ENCODE results near the gene IL6R. TPM values are rescaled to one million over a fixed set of nuclear protein-coding genes. Genes with fewer than 3 reads are reported as not detected.

IL6R gene
- total and polyA plus RNA-seq, 2 of the 4 experiments (the other 2 are of a cell fraction), result 5.3 to 9.5 TPM

- peak overlapping the region; percentile 4; the same call in 1 of the 2 replicates for H3K4me2 ChIP-seq (ENCODE audit: low read depth, low read length)
- no peak overlapping the region for H2AK9ac ChIP-seq (replicated peaks; ENCODE audit: low read depth, low read length, poor library complexity)
- no peak overlapping the region for H3K4me3 ChIP-seq (ENCODE audit: insufficient read depth, low read depth, low read length)
- H3K18ac ChIP-seq (ENCODE audit: low read depth, low read length), result peak overlapping the region; percentile 30
- no peaks in the 10 kb centered on the region for H3K9me3 ChIP-seq (ENCODE audit: control insufficient read depth, insufficient read depth, low read length)
- H2BK120ac ChIP-seq (ENCODE audit: low read depth, low read length), result 0 out of 2 replicates have a peak overlapping the region, but pooled peaks have one; percentile 0
- ChIA-PET CTCF (no interaction called here), POLR2A (ENCODE audit: unreplicated experiment) (no interaction called here)
- in situ Hi-C loops (cut with MboI; ENCODE audit: low sequenced_read_pairs), result no loop called here
- H3K4me1 ChIP-seq (ENCODE audit: control insufficient read depth, insufficient read depth, low read length), result peaks cover 29% of the 10 kb centered on the region
- TF ChIP-seq RAD21 (IDR thresholded peaks at IDR 0.05; ENCODE audit: low read length) (peak; percentile 32), MAZ (IDR thresholded peaks at IDR 0.05; ENCODE audit: borderline replicate concordance, low read depth, low read length) (peak; percentile 54; the same call in 1 of the 2 replicates), FOS (IDR thresholded peaks at IDR 0.05; ENCODE audit: low read depth, low read length) (peak; percentile 94), BHLHE40 (IDR thresholded peaks at IDR 0.05; ENCODE audit: low read depth, low read length) (peak; percentile 92), RFX5 (IDR thresholded peaks at IDR 0.05; ENCODE audit: low read depth, low read length) (no peak), RCOR1 (IDR thresholded peaks at IDR 0.05; ENCODE audit: insufficient replicate concordance, low read length) (no peak)
- H2BK5ac ChIP-seq (ENCODE audit: low read depth, low read length, poor library complexity, severe bottlenecking), result peak overlapping the region; percentile 22
- no peak overlapping the region for H2AK5ac ChIP-seq (ENCODE audit: low read depth, low read length)
- peak overlapping the region; percentile 2; the same call in 1 of the 2 replicates for H2BK20ac ChIP-seq (ENCODE audit: low read depth, low read length)
- H4K8ac ChIP-seq (ENCODE audit: low read depth in 2 of 2, low read length in 2 of 2), result no peak overlapping the region
- H3K23ac ChIP-seq (ENCODE audit: low read depth, low read length), result no peak overlapping the region
- H3K36me3 ChIP-seq (ENCODE audit: control insufficient read depth, insufficient read depth, low read length), result peaks cover 27% of the 10 kb centered on the region
- peaks cover 13% of the 10 kb centered on the region for H3K9me1 ChIP-seq (ENCODE audit: insufficient read depth, low read length)
- peak overlapping the region; percentile 0; the same call in 1 of the 2 replicates for H3K4ac ChIP-seq (ENCODE audit: low read depth, low read length)
- dilution Hi-C loops (cut with HindIII; ENCODE audit: low sequenced_read_pairs, unreplicated experiment), result no loop called here
- DNase-seq, result peak; percentile 95
- no CpG with 5 or more reads among the region's 7 CpGs for WGBS, 2 experiments (ENCODE audit: extremely low coverage in 2 of 2, insufficient read length in 1 of 2)
- peak overlapping the region; percentile 8; the same call in 1 of the 2 replicates for H4K5ac ChIP-seq (ENCODE audit: low read depth, low read length)
- H3K27me3 ChIP-seq (ENCODE audit: control insufficient read depth, insufficient read depth, low read length), result peaks cover 8% of the 10 kb centered on the region
- BruUV-seq (replicated peaks), result no TSS peak
- no peak overlapping the region for H3K14ac ChIP-seq (replicated peaks; ENCODE audit: low read depth, low read length)
- peak overlapping the region; percentile 32; the same call in 1 of the 2 replicates for H4K91ac ChIP-seq (ENCODE audit: insufficient read depth, low read depth, low read length)
- peak; percentile 64 for ATAC-seq (ENCODE audit: low read depth)
- H2AFZ ChIP-seq (replicated peaks; ENCODE audit: low read length, poor library complexity), result peak overlapping the region; percentile 14
- no peak overlapping the region for H2BK15ac ChIP-seq (ENCODE audit: low read depth, low read length)
- no peak overlapping the region for H3K56ac ChIP-seq (ENCODE audit: extremely low read depth, insufficient read depth, low read length)
- H3K79me1 ChIP-seq (ENCODE audit: low read depth in 1 of 2, low read length in 2 of 2), result no peaks in the 10 kb centered on the region
- H3K9ac ChIP-seq (ENCODE audit: low read depth, low read length), result no peak overlapping the region
- peak overlapping the region; percentile 39; the same call in 1 of the 2 replicates for H3K27ac ChIP-seq (ENCODE audit: insufficient read depth, low read length)
- H4K20me1 ChIP-seq (ENCODE audit: insufficient read depth, low read length), result peaks cover 24% of the 10 kb centered on the region; the same call in 1 of the 2 replicates
- intact Hi-C loops (cut with micrococcal nuclease), result loop anchor here (5.0 to 10.0 kb wide), 2 partner anchors 93 to 170 kb away; partner anchors contain the start of gene HAX1
Measured at GRCh38 chr1:154445040-154445472, 39.9 kb downstream of the IL6R start.

All from IMR-90 (cell line).